Stimulated activated CD4-positive, alpha-beta T cell treated with anti-CD3 and anti-CD28 coated beads, Interleukin-1b, Interleukin-23, amount 100 ng/mL, for 4 hours (primary cell): Measurements from ENCODE around the gene P2RX3.

ENCODE experiments used
- DNase-seq, 2 donors: peaks; one replicate each; pipeline ENCODE4 v3.0.0-alpha.2; 2020; ENCODE audit warnings: low read depth in 2 of 2

The P2RX3 gene

GRCh38 chr11:57309106-57310059 lies 28.8 kb upstream of the P2RX3 start:
- DNase-seq: no peak

- DNase-seq: no peak
These were observed 28.1 kb upstream of the P2RX3 start for GRCh38 chr11:57310091-57310490.

- no peak for DNase-seq
These were observed 27.5 kb upstream of the P2RX3 start for GRCh38 chr11:57310630-57311086.

- DNase-seq: peak; percentile 23 to 53
These were observed 26.8 kb upstream of the P2RX3 start for GRCh38 chr11:57311109-57311936.

- no peak for DNase-seq
These were observed 25.6 kb upstream of the P2RX3 start for GRCh38 chr11:57312511-57313021.

GRCh38 chr11:57313071-57313787 lies 24.9 kb upstream of the P2RX3 start:
- no peak for DNase-seq

GRCh38 chr11:57313788-57314135 lies 24.4 kb upstream of the P2RX3 start:
- no peak for DNase-seq

GRCh38 chr11:57314221-57314973 lies 23.8 kb upstream of the P2RX3 start:
- DNase-seq: no peak

GRCh38 chr11:57315491-57315890 lies 22.7 kb upstream of the P2RX3 start:
- DNase-seq: no peak

GRCh38 chr11:57316017-57316416 lies 22.1 kb upstream of the P2RX3 start:
- no peak for DNase-seq

GRCh38 chr11:57318178-57318577 lies 20.0 kb upstream of the P2RX3 start:
- DNase-seq: no peak

- no peak for DNase-seq
These were observed 18.0 kb upstream of the P2RX3 start for GRCh38 chr11:57320067-57320718.

- DNase-seq: no peak
These were observed 17.3 kb upstream of the P2RX3 start for GRCh38 chr11:57320719-57321387.

- no peak for DNase-seq
These were observed 16.5 kb upstream of the P2RX3 start for GRCh38 chr11:57321388-57322255.

- no peak for DNase-seq
These were observed 15.6 kb upstream of the P2RX3 start for GRCh38 chr11:57322256-57323166.

GRCh38 chr11:57323167-57323854 lies 14.8 kb upstream of the P2RX3 start:
- no peak for DNase-seq

GRCh38 chr11:57323855-57324153 lies 14.3 kb upstream of the P2RX3 start:
- DNase-seq: no peak
